Measurements from ENCODE around the gene KDM3B. TPM values are rescaled to one million over a fixed set of nuclear protein-coding genes. Genes with fewer than 3 reads are reported as not detected.

The KDM3B gene
- total RNA-seq, 1 donor from 2014 or later = 96.1 TPM

GRCh38 chr5:138450971-138451370 is 98.5 kb downstream of the KDM3B start:
- TF ChIP-seq, protein P1, sequence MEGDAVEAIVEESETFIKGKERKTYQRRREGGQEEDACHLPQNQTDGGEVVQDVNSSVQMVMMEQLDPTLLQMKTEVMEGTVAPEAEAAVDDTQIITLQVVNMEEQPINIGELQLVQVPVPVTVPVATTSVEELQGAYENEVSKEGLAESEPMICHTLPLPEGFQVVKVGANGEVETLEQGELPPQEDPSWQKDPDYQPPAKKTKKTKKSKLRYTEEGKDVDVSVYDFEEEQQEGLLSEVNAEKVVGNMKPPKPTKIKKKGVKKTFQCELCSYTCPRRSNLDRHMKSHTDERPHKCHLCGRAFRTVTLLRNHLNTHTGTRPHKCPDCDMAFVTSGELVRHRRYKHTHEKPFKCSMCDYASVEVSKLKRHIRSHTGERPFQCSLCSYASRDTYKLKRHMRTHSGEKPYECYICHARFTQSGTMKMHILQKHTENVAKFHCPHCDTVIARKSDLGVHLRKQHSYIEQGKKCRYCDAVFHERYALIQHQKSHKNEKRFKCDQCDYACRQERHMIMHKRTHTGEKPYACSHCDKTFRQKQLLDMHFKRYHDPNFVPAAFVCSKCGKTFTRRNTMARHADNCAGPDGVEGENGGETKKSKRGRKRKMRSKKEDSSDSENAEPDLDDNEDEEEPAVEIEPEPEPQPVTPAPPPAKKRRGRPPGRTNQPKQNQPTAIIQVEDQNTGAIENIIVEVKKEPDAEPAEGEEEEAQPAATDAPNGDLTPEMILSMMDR (IDR thresholded peaks at IDR 0.05; ENCODE audit: unreplicated experiment) = no peak
- Mint-ChIP-seq H3K4me3 (no peak overlapping the region), H3K9me3 (no peaks in the 10 kb centered on the region), H3K36me3 (no peaks in the 10 kb centered on the region), H3K4me1 (peaks cover 5% of the 10 kb centered on the region), H3K27me3 (ENCODE audit: low read depth) (peaks cover 16% of the 10 kb centered on the region), H3K27ac (no peak overlapping the region)
- DNase-seq (ENCODE audit: low spot score in 2 of 2, unreplicated experiment in 2 of 2) = no peak

DNA sequence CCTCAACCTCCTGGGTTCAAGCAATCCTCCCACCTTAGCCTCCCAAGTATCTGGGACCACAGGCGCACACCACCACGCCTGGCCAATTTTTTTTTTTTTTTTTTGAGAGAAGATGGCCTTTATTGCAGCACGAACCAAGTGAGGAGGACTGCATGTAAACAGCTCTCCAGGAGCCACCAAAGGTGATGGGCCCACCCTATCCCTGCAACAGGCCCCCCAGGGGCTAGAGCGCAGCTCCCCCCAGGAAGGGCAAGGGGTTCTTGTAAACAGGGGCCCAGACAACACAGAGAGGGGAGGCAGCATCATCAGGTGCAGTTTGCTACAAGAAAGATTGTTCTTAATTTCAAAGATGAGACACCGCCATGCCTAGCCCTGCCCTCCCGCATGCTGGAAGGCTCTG is 100.2 kb downstream of the KDM3B start:
- no peak overlapping the region for H3K4me3 Mint-ChIP-seq
- H3K27ac Mint-ChIP-seq = no peak overlapping the region
- TF ChIP-seq, protein P1 (IDR thresholded peaks at IDR 0.05; ENCODE audit: unreplicated experiment) = no peak
- H3K36me3 Mint-ChIP-seq = no peaks in the 10 kb centered on the region
- no peaks in the 10 kb centered on the region for H3K9me3 Mint-ChIP-seq
- no peak for DNase-seq (ENCODE audit: low spot score in 2 of 2, unreplicated experiment in 2 of 2)
- peaks cover 20% of the 10 kb centered on the region for H3K27me3 Mint-ChIP-seq (ENCODE audit: low read depth)
- peaks cover 5% of the 10 kb centered on the region for H3K4me1 Mint-ChIP-seq

GRCh38 chr5:138453590-138453989 is 101.1 kb downstream of the KDM3B start:
- Mint-ChIP-seq H3K27me3 (ENCODE audit: low read depth) (peaks cover 17% of the 10 kb centered on the region), H3K36me3 (no peaks in the 10 kb centered on the region), H3K4me3 (no peak overlapping the region), H3K27ac (no peak overlapping the region), H3K9me3 (no peaks in the 10 kb centered on the region), H3K4me1 (peaks cover 5% of the 10 kb centered on the region)
- DNase-seq (ENCODE audit: low spot score in 2 of 2, unreplicated experiment in 2 of 2) = no peak
- TF ChIP-seq, protein P1 (IDR thresholded peaks at IDR 0.05; ENCODE audit: unreplicated experiment) = no peak

- Mint-ChIP-seq H3K27me3 (ENCODE audit: low read depth) (peaks cover 14% of the 10 kb centered on the region), H3K4me1 (peaks cover 5% of the 10 kb centered on the region), H3K36me3 (no peaks in the 10 kb centered on the region), H3K27ac (no peak overlapping the region), H3K4me3 (no peak overlapping the region), H3K9me3 (no peaks in the 10 kb centered on the region)
- TF ChIP-seq, protein P1 (IDR thresholded peaks at IDR 0.05; ENCODE audit: unreplicated experiment) = no peak
- DNase-seq (ENCODE audit: low spot score in 2 of 2, unreplicated experiment in 2 of 2) = no peak
Measured at GRCh38 chr5:138454121-138454520, 101.6 kb downstream of the KDM3B start.

DNA sequence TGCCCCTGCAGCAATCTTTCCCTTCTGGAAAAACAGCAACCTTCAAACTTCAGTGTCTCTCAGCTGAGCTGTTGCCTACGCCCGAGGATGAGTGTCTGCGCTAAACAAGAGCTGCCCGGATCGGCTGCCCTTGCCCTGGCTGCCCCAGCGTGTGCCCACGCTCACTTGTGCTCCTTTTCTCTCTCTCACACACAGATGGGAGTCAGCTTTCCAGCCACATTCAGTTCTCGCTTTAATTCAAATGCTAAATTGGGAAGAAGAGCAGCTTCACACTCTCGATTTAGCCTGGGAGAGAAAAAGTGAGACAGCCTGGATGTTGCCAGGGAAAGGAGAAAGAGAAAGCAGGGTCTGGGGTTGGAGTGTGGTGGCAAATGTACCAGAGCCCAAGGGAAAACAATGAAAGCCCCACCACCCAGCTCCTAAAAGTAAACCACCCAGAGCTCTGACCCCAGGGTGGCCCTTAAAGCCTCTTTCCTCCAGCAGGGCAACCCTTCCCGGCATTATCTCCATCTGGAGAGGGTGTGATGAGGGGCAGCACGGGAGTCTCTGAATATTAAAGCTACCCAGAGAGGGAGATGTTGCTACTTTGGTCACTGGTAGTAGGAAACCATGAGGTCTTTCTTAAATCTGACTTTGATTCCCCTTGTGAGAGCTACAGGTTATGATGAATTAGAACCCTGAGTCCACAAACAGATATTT is 102.9 kb downstream of the KDM3B start:
- no peak for DNase-seq (ENCODE audit: low spot score in 2 of 2, unreplicated experiment in 2 of 2)
- TF ChIP-seq, protein P1 (IDR thresholded peaks at IDR 0.05; ENCODE audit: unreplicated experiment) = no peak
- H3K4me3 Mint-ChIP-seq = no peak overlapping the region
- no peaks in the 10 kb centered on the region for H3K4me1 Mint-ChIP-seq
- H3K36me3 Mint-ChIP-seq = no peaks in the 10 kb centered on the region
- H3K27me3 Mint-ChIP-seq (ENCODE audit: low read depth) = peaks cover 11% of the 10 kb centered on the region
- H3K9me3 Mint-ChIP-seq = no peaks in the 10 kb centered on the region
- H3K27ac Mint-ChIP-seq = no peak overlapping the region
